UCSD-AML1 (cell line): Measurements from ENCODE around the gene BTAF1.
"Not testable (repeated sequence)": the region's sequence is repeated elsewhere in the genome, so short reads cannot be mapped to it uniquely, and the experiment has no call there.

Source experiments
- DNase-seq: peaks from one replicate; lab custom pipeline; 2025; ENCODE audit not compliant: unreplicated experiment; lab: John Stamatoyannopoulos, UW

The BTAF1 gene

DNA sequence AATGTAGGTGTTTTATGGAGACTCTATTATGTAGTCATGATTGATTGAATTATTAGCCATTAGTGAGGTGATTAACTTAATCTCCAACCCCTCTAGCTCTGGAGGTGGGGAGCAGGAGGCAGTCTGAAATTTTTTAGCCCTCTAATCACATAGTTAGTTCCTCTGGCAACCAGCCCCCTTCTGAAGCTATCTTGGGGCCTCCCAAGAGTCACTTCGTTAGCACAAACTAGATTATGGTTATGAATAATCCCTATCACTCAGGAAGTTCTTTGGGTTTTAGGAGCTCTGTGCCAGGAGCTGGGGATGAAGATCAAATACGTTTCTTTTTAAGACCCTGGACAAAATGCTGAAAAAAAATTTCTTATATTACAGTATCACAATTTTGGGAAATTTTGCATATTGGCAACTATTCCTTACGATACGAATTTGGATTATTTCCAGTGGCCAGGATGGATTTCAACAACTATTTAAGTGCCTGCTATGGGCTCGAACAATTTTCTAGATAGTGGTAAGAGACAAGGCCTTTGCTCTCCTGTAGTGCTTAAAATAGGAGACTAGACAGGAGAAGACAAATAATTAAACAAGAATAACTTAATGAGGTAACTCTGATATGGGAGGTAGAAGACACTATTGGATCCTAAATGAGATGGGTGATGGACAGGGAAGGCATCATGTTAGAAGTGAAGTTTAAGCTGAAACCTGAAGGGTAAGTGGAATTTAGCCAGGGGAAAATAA, 52.9 kb downstream of the BTAF1 start:
- DNase-seq, result no peak

DNA sequence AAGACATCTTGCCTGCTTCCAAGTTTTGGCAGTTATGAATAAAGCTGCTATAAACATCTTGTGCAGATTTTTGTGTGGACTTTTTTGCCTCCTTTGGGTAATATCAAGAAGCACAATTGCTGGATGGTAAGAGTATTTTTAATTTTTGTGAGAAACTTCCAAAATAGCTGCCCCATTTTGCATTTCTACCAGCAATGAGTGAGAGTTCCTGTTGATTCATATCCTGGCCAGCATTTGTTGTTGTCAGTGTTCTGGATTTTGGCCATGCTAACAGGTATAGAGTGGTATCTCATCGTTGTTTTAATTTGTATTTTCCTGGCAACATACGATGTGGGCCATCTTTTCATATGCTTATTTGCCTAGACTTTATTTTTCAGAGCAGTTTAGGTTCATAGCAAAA, 53.9 kb downstream of the BTAF1 start:
- DNase-seq, result no peak

DNA sequence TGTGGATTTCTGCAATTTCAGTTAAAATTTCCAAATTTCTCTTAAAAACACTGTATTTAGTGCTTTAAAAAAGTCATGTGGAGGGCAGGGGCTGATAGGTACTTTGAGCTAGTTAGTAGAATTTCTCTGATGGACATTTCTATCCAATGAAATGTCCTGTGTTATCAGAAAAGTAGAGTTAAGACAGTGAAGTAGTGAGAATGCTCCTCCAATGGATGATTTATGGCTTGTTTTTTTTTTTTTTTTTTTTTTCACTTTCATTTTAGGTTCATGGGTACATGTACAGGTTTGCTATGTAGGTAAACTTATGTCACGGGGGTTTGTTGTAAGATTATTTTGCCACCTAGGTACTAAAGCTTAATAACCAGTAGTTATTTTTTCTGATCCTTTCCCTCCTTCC, 55.0 kb downstream of the BTAF1 start:
- DNase-seq, result no peak

DNA sequence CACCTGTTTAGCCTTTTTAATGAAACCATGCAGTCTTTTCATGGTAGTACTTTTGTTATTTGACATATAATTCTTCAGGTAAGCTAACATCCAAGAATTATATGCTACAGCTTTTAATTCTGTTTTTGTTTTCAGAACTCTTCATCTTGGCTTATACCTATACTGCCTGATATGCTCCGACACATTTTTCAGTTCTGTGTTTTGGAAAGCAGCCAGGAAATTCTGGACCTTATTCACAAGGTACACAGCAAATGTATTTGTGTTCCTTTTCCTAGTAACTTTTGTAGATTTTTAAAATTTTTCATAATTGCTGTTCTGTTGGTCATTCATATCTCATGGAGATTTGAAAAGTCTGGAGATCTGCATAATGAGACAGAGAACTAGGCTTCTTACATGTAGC, 56.7 kb downstream of the BTAF1 start:
- DNase-seq, result no peak

DNA sequence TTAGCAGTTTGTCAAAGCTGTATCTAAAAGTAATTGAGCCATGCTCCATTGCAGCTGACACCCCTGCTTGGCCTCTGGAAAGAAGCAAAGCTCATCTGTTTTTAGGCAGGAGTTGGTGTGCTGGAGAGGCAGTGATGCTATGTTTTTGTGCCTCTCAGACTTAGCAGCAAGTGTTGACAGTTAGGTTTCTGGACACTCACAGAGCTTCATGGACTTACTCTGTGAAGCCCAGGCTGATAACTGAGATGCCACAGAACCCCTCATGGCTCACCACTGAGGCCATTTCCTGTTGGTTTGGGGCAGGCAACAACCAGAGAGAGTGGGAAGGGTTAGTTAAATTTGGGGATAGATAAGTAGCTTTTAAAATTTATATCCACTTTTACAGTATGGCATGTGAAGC, 59.8 kb downstream of the BTAF1 start:
- no peak for DNase-seq

DNA sequence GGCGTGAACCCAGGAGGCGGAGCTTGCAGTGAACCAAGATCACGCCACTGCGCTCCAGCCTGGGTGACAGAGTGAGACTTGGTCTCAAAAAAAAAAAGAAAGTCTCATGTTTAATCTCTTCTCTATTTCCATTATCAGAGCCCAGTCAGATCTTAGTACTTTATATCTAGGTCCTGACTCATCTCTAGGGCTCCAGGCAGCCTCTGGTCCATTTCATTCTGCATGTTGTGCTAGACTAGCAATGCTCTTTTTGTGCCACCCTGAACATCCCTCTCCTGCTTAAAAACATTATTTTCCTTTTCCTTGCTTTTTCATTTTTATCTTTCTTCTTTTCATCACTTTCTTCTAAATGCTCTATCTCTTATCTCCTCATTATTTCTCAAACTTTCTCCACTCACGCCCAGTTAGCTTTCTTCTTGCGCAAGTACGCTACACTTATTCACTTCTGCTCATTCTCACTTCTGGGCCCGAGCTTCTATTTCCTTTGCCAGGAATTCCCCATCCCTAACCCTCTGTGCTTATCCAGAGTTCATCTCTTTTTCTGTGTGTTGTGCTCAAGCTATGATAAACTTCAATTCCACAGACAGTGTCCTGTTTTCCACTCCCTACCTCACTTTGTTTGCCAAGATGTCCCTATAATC, 63.9 kb downstream of the BTAF1 start:
- no peak for DNase-seq

DNA sequence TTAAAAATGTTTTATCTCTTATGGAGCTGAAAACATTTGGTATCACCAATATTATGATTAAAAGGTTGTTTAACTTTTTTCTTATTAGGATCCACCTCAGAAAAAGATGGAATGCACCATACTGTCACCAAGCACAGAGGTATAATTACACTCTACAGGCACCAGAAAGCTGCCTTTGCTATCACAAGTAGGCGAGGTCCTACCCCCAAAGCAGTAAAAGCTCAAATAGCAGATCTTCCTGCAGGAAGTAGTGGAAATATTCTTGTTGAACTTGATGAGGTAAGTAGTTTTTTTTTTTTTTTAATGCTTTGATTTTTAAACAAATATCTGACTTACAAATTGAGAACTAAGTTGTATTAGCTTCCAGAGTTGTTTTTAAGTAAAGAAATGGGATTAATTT, 68.5 kb downstream of the BTAF1 start:
- DNase-seq, result no peak

DNA sequence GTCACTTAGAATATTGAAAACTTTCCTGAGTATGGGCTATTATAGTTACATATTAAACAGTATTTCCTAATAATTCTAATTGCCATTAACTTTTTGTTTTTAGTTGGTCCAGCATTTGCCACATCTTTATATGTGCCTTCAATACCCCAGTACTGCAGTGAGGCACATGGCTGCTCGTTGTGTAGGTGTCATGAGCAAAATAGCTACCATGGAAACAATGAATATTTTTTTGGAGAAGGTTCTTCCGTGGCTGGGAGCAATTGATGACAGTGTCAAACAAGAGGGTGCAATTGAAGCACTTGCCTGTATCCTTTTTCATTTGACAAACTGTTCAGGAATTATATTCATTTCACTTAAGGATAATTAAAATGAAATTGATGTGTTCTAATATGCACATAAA, 72.7 kb downstream of the BTAF1 start:
- DNase-seq, result no peak

DNA sequence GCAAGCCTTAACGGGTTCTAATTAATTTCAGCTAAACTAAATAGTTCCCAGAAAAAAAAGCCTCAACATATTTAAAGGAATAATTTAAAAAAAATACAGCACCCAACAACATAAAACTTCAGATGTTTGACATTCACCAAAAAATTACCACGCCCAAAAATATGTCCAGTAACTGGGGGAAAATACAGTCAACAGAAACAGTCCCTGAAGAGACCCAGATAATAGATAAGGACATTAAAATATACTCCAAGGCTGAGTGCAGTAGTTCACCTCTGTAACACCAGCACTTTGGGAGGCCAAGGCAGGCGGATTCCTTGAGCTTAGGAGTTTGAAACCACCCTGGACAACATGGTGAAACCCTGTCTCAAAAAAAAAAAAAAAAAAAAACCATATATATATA, 78.0 kb downstream of the BTAF1 start:
- no peak for DNase-seq

DNA sequence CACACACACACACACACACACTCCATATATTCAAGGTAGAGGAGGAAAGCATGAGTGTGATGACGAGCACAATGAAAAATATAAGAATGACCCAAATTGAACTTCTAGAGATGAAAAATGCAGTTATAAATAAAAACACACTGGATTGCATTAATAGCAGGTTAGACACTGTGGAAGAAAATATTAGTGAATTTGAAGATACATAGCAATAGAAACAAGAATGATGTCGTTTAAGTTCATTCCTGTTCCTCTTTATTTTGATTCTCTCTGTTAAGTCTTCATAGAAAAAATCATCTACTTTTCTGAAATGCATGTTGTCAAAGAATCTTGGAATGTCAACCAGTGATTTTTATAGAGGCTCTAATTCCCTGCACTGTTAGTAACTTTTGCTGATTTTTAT, 78.4 kb downstream of the BTAF1 start:
- DNase-seq, result no peak

DNA sequence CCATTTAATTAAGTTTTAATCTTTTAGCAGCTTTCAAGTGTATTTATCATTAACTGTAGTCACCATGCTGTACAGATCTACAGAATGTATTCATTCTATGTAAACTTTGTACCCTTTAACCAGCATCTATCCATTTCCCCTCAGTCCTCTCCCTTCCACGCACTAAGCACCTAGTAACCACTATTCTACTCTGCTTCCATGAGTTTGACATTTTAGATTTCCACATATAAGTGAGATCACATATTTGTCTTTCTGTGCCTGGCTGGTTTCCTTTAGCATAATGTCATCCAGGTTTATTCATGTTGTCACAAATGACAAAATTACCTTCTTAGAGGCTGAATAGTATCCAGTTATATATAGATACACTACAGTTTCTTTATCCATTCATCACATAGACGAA, 79.7 kb downstream of the BTAF1 start:
- no peak for DNase-seq

DNA sequence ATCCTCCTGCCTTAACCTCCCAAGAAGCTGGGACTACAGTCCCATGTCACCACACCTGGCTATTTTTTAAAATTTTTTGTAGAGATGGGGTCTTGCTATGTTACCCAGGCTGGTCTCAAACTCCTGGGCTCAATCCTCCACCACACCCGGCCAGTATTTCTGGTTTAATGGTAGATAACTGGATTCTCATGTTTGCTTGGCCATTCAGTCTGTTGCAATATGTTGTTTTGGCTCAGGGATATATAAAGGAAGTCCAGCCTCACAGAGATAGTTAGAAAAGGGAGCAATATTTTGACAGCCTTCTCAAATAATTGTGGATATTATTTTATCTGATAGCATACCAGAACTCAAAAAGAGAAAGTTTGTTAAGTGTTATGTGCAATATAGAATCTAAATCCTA, 82.4 kb downstream of the BTAF1 start:
- no peak for DNase-seq

DNA sequence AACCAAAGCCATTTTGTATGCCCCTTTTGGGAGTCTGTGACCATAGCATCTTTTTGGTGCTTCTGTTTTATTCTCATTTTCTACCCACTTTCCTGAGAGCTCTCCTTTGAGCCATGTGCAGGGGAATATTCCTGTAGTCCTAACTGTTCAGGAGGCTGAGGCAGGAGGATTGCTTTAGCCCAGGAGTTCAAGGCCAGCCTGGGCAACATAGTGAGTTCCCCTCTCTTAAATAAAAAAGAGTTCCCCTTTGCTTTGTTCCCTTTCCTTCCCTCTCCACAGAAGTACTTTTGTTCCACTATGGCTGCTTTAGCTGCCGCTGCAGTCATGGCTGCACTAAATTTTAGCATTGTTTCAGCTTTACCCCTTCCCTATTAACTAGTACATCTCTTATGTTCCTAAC, 85.9 kb downstream of the BTAF1 start:
- no peak for DNase-seq

DNA sequence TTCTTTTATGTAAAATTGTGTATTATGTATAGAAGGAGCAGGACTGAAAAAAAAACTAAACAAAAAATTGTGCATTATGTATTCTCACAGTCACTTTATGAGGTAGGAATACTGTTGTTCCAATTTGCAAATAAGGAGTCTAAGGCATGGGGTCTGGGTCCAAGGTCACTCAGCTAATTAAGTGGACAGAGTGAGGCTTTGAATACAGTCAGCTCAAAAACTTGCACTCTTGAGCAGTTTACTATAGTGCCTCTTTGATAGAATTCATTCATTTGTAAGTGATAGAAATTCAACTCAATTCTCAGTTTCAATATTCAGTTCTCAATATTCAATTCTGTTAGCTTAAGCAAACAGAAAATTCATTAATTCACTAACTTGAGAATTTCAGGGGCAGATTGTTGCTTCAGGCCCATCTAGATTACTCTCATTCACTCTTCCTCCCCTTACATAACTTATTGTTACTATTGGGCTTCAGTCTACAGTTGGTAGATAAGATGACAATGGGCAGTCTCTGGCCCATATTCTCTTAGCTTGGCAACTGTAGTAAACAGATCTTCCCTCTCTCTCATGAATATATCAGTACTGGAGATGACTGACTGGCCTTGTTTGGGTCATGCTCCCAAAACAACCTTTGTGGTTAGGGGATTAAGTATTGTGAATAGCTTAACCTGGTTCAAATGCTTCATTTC, 86.6 kb downstream of the BTAF1 start:
- no peak for DNase-seq

DNA sequence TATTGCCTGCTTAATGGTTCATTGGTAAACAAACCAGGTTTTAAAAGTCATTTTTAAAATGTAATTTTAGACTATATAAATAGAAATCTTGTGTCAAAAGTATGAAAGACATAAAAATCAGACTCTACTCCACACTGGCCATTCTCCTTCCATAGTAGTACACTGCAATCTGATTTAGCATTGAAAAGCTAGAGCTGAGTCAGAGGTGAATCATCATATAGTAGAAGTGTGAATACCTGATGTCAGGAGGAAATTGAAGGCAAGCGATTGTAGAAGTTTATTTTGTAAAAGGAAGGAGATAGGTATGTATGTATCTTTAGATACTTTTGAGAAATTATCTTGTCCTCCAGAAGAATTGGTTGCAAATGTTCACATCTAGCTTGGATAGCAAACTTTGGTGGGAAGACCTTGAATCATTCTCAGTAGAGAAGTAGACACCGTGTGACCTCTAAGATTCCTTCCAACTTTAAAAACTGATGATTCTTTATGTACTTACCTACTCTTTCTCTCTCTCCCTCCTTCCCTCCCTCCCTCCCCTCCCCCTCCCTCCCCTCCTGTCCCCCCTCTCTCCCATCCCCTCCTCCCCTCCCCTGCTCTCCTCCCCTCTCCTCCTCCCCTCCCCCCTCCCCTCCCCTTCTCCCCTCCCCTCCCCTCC, 88.1 kb downstream of the BTAF1 start:
- DNase-seq, result no peak

DNA sequence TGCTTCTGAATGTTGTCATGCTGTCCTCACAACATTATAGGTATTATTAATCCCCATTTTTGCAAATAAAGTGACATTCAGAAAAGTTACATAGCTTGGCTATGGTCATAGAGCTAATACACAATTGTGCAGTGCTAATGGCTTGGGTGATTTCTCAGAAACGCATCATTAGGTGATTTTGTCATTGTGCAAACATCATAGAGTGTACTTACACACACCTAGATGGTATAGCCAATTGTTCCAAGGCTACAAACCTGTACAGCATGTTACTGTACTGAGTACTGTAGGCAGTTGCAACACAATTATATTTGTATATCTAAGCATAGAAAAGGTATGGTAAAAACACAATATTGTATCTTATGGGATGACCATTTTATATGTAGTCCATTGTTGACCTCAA, 91.0 kb downstream of the BTAF1 start:
- no peak for DNase-seq

DNA sequence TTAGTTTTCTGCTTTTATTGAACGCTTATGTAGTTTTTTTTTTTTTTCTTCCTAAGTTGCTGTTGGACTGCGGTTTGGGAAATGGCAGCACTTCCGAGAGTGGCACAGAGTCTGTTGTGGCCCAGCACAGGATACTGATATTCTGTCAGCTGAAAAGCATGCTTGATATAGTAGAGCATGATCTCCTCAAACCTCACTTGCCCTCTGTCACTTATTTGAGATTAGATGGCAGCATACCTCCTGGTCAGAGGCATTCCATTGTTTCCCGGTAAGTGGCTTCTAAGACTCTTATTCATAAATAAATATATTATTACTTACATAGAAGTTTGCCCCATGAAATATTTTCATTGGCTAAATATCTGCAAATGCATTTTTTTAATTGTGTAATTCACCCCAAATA, 101.1 kb downstream of the BTAF1 start:
- no peak for DNase-seq

DNA sequence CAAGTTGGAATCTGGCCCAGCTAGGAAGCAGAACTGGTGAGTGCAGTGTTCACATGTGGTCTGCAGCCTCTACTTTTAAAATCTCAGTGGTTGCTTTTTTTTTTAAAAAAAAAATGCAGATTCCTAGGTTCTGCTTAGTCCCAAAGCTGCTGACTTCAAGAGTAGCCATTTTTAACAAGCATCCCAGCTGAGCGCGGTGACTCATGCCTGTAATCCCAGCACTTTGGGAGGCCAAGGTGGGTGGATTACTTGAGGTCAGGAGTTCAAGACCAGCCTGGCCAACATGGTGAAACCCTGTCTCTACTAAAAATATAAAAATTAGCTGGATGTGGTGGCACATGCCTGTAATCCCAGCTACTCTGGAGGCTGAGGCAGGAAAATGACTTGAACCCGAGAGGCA, 101.8 kb downstream of the BTAF1 start:
- not testable (repeated sequence) for DNase-seq

DNA sequence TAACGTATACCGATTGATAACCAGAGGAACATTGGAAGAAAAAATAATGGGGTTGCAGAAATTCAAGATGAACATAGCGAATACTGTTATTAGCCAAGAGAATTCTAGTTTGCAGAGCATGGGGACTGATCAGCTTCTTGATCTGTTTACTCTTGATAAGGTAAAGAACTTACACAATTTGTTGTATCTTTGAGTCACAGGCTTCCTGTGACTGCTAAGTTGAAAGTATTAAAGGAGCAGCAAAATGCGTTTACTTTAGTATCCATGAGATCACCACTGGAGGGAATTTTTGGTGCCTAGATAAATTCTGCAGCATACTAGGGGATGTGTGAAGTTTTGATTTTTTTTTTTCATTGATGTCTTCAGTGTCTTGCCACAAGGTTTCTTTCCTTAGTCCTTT, 103.6 kb downstream of the BTAF1 start:
- DNase-seq, result no peak

DNA sequence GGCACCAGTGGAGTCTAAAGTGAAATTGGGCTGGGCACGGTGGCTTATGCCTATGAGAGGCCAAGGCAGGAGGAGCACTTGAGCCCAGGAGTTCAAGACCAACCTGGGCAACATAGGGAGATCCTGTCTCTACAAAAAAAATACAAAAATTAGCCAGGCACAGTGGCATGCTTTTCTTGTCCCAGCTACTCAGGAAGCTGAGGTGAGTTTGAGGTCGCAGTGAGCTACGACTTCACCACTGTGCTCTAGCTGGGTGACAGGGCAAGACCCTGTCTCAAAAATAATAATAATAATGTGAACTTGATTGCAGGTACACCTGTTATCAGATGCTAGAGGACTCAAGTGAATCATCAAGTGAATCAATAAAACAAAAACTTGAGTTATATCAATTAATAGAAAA, 108.0 kb downstream of the BTAF1 start:
- DNase-seq, result no peak

DNA sequence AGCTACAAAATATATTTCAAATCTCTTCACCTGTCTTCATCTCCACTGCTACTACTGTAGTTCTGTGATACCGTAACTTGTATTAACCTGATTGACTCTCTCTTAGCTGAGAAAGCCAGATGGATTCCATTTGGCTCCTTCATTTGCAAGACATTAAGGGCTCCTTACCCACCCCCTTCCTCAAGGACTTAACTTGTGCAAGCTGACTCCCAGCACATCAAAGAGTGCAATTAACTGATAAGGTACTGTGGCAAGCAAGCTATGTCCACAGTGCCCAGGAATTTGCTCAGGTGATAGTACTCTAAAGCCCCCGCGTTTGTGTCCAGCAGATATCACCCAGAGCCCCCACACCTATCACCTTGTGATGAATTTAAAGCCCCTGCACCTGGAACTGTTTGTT, 109.5 kb downstream of the BTAF1 start:
- DNase-seq, result not testable (repeated sequence)

DNA sequence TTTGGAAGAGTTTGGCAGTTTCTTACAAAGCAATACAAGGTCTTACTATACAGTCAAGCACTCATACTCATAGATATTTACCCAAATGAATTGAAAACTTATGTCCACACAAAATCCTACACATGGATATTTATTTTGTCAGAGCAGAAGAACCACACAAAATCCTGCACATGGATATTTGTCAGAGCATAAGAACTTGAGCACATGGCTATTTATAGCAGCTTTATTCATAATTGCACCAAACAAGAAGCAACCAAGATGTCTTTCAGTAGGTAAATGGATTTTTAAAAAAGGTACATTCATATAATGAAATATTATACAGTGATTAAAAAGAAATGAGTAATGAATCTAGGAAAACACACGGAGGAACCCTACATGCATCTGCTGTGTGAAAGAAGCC, 115.4 kb downstream of the BTAF1 start:
- no peak for DNase-seq
